ENCODE results near the gene LVRN.

Gene LVRN

DNA sequence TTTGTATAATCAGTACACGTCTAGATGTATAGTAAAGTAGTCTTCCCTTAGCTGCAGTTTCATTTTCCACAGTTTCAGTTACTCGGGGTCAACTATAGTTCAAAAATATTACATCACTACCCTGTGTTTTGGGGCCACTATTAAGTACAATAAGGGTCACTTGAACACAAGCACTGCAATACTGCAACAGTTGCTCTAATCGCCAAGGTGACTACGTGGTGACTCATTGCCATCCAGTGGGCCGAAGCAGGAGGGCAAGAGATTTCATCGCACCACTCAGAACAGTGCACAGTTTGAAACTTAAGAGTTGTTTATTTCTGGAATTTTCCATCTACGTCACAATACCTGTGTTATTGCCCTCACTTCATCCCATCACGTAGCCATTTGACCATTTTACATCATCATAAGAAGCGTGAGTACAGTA is 69.8 kb downstream of the LVRN start, which contains the start of gene ARL14EPL:
TSS of gene ARL14EPL (plus strand) at position 379 of the 424 bp plus-strand sequence. CDS start 18,994 bp downstream, outside the sequence.
- no peaks in the 10 kb centered on the region for H3K36me3 ChIP-seq (ENCODE audit: control insufficient read depth, insufficient read depth, low read length, severe bottlenecking)
- peak; percentile 82 for DNase-seq (ENCODE audit: low read depth)
- peak within 1 kb of the TSS; percentile 20 for H3K9ac ChIP-seq (ENCODE audit: low read length)
- no peaks in the 10 kb centered on the region for H3K27me3 ChIP-seq (replicated peaks; ENCODE audit: control insufficient read depth, insufficient read depth, low read length)
- no peaks in the 10 kb centered on the region for H3K9me3 ChIP-seq (ENCODE audit: control insufficient read depth, low read length)
- peaks cover 10% of the 10 kb centered on the region for H3K4me1 ChIP-seq (ENCODE audit: control insufficient read depth, insufficient read depth, low read length)
- H3K4me3 ChIP-seq (ENCODE audit: low read length), result peak within 1 kb of the TSS; percentile 52

DNA sequence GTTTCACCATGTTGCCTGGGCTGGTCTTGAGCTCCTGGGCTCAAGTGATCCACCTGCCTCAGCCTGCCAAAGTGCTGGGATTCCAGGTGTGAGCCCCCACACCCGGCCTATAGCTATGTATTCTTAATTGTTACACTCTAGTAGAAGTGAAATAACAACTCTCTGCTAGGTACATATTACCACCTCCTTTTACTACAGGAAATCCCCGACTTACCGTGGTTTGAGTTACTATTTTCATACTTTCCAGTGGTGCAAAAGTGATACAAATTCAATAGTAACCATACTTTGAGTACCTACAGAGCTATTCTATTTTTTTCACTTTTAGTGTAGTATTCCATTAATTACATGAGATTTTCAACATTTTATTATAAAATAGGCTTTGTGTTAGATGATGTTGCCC is 70.7 kb downstream of the LVRN start:
- DNase-seq (ENCODE audit: low read depth), result no peak
- Histone ChIP-seq H3K9ac (ENCODE audit: low read length) (no peak overlapping the region), H3K4me3 (ENCODE audit: low read length) (no peak overlapping the region), H3K4me1 (ENCODE audit: control insufficient read depth, insufficient read depth, low read length) (peaks cover 10% of the 10 kb centered on the region), H3K27me3 (replicated peaks; ENCODE audit: control insufficient read depth, insufficient read depth, low read length) (no peaks in the 10 kb centered on the region), H3K9me3 (ENCODE audit: control insufficient read depth, low read length) (no peaks in the 10 kb centered on the region), H3K36me3 (ENCODE audit: control insufficient read depth, insufficient read depth, low read length, severe bottlenecking) (no peaks in the 10 kb centered on the region)

DNA sequence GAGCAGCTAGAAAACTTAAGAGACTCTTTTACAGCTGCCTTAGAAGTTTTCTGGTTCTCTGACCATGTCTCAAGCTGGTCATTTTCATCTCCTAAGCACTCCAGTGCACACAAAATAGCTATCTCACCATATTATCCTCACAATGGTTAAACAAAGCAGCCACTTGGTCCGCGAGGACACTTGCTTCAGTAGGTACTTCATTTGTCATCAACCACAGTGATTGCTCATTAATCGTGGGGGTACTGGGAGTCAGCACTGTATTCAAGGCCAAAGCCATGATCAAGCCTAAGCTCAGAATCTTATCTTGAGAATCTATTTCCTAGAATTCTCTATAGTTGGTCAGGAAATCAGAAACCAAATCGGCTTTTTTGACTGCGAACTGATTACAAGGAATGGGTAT is 72.8 kb downstream of the LVRN start:
- no peaks in the 10 kb centered on the region for H3K9me3 ChIP-seq (ENCODE audit: control insufficient read depth, low read length)
- no peak for DNase-seq (ENCODE audit: low read depth)
- no peak overlapping the region for H3K9ac ChIP-seq (ENCODE audit: low read length)
- no peak overlapping the region for H3K4me3 ChIP-seq (ENCODE audit: low read length)
- no peaks in the 10 kb centered on the region for H3K36me3 ChIP-seq (ENCODE audit: control insufficient read depth, insufficient read depth, low read length, severe bottlenecking)
- peaks cover 10% of the 10 kb centered on the region for H3K4me1 ChIP-seq (ENCODE audit: control insufficient read depth, insufficient read depth, low read length)
- no peaks in the 10 kb centered on the region for H3K27me3 ChIP-seq (replicated peaks; ENCODE audit: control insufficient read depth, insufficient read depth, low read length)

GRCh38 chr5:116037236-116037822 is 75.1 kb downstream of the LVRN start:
- H3K36me3 ChIP-seq (ENCODE audit: control insufficient read depth, insufficient read depth, low read length, severe bottlenecking), result no peaks in the 10 kb centered on the region
- peak; percentile 39 for DNase-seq (ENCODE audit: low read depth)
- no peak overlapping the region for H3K9ac ChIP-seq (ENCODE audit: low read length)
- H3K4me1 ChIP-seq (ENCODE audit: control insufficient read depth, insufficient read depth, low read length), result peaks cover 1% of the 10 kb centered on the region
- H3K9me3 ChIP-seq (ENCODE audit: control insufficient read depth, low read length), result no peaks in the 10 kb centered on the region
- H3K4me3 ChIP-seq (ENCODE audit: low read length), result no peak overlapping the region
- no peaks in the 10 kb centered on the region for H3K27me3 ChIP-seq (replicated peaks; ENCODE audit: control insufficient read depth, insufficient read depth, low read length)

- H3K4me3 ChIP-seq (ENCODE audit: low read length), result no peak overlapping the region
- DNase-seq (ENCODE audit: low read depth), result no peak
Observed at GRCh38 chr5:116038817-116039216, 76.5 kb downstream of the LVRN start.

GRCh38 chr5:116042375-116042774 is 80.1 kb downstream of the LVRN start:
- H3K36me3 ChIP-seq (ENCODE audit: control insufficient read depth, insufficient read depth, low read length, severe bottlenecking), result no peaks in the 10 kb centered on the region
- H3K4me1 ChIP-seq (ENCODE audit: control insufficient read depth, insufficient read depth, low read length), result no peaks in the 10 kb centered on the region
- no peak overlapping the region for H3K4me3 ChIP-seq (ENCODE audit: low read length)
- DNase-seq (ENCODE audit: low read depth), result no peak
- H3K27me3 ChIP-seq (replicated peaks; ENCODE audit: control insufficient read depth, insufficient read depth, low read length), result no peaks in the 10 kb centered on the region
- no peaks in the 10 kb centered on the region for H3K9me3 ChIP-seq (ENCODE audit: control insufficient read depth, low read length)
- H3K9ac ChIP-seq (ENCODE audit: low read length), result no peak overlapping the region

More at GRCh38 chr5:116038817-116039216, 76.5 kb downstream of the LVRN start:
- Histone ChIP-seq H3K36me3 (ENCODE audit: control insufficient read depth, insufficient read depth, low read length, severe bottlenecking) (no peaks in the 10 kb centered on the region), H3K27me3 (replicated peaks; ENCODE audit: control insufficient read depth, insufficient read depth, low read length) (no peaks in the 10 kb centered on the region), H3K4me1 (ENCODE audit: control insufficient read depth, insufficient read depth, low read length) (no peaks in the 10 kb centered on the region), H3K9me3 (ENCODE audit: control insufficient read depth, low read length) (no peaks in the 10 kb centered on the region), H3K9ac (ENCODE audit: low read length) (no peak overlapping the region)

DNA sequence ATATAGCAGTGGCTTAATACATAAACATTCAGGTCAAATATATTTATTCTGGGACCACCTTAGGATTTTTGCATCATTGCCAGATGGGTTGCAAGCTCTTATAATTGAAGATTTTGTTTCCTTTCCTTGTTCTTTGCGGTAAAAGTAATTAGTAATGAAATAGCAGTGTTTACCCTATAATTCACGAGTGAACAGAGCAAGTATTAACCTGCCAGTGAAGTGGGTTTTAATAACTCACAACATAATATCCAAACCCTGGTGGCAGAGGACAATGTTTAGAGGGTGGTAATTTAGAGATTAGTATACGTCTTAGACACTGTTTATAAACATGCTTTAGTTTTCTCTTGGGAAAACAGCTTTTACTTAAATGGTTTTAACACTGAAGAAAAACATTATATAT is 81.8 kb downstream of the LVRN start:
- DNase-seq (ENCODE audit: low read depth), result no peak
- no peaks in the 10 kb centered on the region for H3K4me1 ChIP-seq (ENCODE audit: control insufficient read depth, insufficient read depth, low read length)
- H3K4me3 ChIP-seq (ENCODE audit: low read length), result no peak overlapping the region
- no peak overlapping the region for H3K9ac ChIP-seq (ENCODE audit: low read length)
- no peaks in the 10 kb centered on the region for H3K36me3 ChIP-seq (ENCODE audit: control insufficient read depth, insufficient read depth, low read length, severe bottlenecking)
- H3K27me3 ChIP-seq (replicated peaks; ENCODE audit: control insufficient read depth, insufficient read depth, low read length), result no peaks in the 10 kb centered on the region
- no peaks in the 10 kb centered on the region for H3K9me3 ChIP-seq (ENCODE audit: control insufficient read depth, low read length)

DNA sequence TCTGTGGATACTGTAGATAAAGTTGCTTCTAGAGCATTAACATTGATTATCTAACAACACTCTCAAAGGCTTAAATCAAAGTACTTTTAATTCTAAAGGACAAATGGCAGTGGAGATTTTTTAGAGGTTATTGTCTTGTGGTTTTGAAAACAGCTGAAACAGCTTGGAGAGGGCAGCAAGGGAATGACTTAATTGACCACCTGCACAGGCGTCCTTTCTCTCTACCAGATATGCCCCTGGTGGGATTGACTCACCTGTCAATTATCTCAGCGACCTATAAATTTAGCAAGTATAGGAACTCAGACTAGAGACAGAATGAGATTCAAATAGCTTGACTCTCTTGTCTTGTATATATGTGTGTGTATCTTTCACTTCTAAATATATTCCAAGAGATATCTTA is 83.5 kb downstream of the LVRN start:
- H3K36me3 ChIP-seq (ENCODE audit: control insufficient read depth, insufficient read depth, low read length, severe bottlenecking), result no peaks in the 10 kb centered on the region
- H3K4me3 ChIP-seq (ENCODE audit: low read length), result no peak overlapping the region
- H3K4me1 ChIP-seq (ENCODE audit: control insufficient read depth, insufficient read depth, low read length), result no peaks in the 10 kb centered on the region
- no peak for DNase-seq (ENCODE audit: low read depth)
- H3K27me3 ChIP-seq (replicated peaks; ENCODE audit: control insufficient read depth, insufficient read depth, low read length), result no peaks in the 10 kb centered on the region
- no peaks in the 10 kb centered on the region for H3K9me3 ChIP-seq (ENCODE audit: control insufficient read depth, low read length)
- H3K9ac ChIP-seq (ENCODE audit: low read length), result no peak overlapping the region

DNA sequence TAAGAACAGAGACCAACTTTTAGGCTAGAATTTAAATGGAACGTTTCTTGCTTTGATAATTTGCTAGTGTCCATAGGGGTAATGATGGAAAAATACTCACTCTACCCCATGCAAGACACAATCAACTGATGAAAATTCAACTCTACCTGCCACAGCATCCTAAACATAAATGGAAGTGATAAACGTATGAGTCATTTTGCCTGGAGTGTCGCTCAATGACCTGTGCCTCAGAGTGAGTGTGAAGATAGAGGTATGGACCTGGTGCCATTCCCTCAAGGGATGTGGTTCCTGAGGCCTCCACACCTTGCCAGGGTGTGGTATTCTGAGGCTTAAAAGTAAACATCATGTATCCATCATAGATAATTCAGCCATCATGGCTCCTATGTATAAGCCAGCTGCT is 84.0 kb downstream of the LVRN start:
- Histone ChIP-seq H3K4me3 (ENCODE audit: low read length) (no peak overlapping the region), H3K9ac (ENCODE audit: low read length) (no peak overlapping the region), H3K36me3 (ENCODE audit: control insufficient read depth, insufficient read depth, low read length, severe bottlenecking) (no peaks in the 10 kb centered on the region), H3K27me3 (replicated peaks; ENCODE audit: control insufficient read depth, insufficient read depth, low read length) (no peaks in the 10 kb centered on the region), H3K9me3 (ENCODE audit: control insufficient read depth, low read length) (no peaks in the 10 kb centered on the region), H3K4me1 (ENCODE audit: control insufficient read depth, insufficient read depth, low read length) (no peaks in the 10 kb centered on the region)
- no peak for DNase-seq (ENCODE audit: low read depth)

DNA sequence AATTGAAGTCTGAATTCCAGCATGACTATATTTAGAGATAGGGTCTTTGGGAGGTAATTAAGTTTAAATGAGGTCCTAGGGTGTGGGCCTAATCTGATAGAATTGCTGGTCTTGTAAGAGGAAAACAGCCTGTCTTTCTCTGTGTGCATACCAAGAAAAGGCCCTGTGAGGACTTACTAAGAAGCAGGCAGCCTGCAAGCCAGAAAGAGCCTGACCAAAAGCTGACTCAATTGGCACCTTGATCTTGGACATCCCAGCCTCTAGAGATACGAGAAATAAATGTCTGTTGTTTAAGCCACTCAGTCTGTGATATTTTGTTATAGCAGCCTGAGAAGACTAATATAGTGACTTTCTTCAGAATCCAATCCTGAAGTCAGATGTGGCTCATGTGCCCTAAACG is 84.5 kb downstream of the LVRN start:
- no peak overlapping the region for H3K4me3 ChIP-seq (ENCODE audit: low read length)
- no peaks in the 10 kb centered on the region for H3K4me1 ChIP-seq (ENCODE audit: control insufficient read depth, insufficient read depth, low read length)
- H3K27me3 ChIP-seq (replicated peaks; ENCODE audit: control insufficient read depth, insufficient read depth, low read length), result no peaks in the 10 kb centered on the region
- no peaks in the 10 kb centered on the region for H3K9me3 ChIP-seq (ENCODE audit: control insufficient read depth, low read length)
- peak; percentile 10 for DNase-seq (ENCODE audit: low read depth)
- H3K9ac ChIP-seq (ENCODE audit: low read length), result no peak overlapping the region
- H3K36me3 ChIP-seq (ENCODE audit: control insufficient read depth, insufficient read depth, low read length, severe bottlenecking), result no peaks in the 10 kb centered on the region

DNA sequence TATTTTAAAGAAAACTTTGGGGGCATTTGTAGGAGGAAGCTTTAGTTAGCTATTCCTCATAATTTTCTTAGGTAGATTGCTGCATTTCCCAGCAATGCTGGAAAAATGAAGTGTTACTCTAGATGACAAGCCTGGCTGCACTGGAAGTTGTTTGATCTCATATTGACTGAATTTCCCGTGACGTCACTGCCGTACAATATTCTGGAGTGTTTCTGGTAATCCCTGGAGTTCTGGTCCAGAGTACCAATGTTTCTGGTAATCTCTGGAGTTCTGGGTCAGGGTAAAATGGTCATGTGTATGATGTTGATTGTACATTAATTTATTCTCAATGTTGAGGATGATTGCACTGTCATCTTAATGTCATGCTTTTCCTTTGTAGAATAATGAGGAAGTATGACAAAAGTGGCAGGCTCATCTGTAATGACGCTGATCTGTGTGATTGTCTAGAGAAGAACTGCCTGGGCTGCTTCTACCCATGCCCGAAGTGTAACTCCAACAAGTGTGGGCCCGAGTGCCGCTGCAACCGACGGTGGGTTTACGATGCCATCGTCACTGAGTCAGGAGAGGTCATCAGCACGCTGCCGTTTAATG is 96.2 kb downstream of the LVRN start:
- Histone ChIP-seq H3K9ac (ENCODE audit: low read length) (no peak overlapping the region), H3K4me3 (ENCODE audit: low read length) (no peak overlapping the region), H3K4me1 (ENCODE audit: control insufficient read depth, insufficient read depth, low read length) (no peaks in the 10 kb centered on the region), H3K36me3 (ENCODE audit: control insufficient read depth, insufficient read depth, low read length, severe bottlenecking) (no peaks in the 10 kb centered on the region), H3K27me3 (replicated peaks; ENCODE audit: control insufficient read depth, insufficient read depth, low read length) (no peaks in the 10 kb centered on the region), H3K9me3 (ENCODE audit: control insufficient read depth, low read length) (no peaks in the 10 kb centered on the region)
- no peak for DNase-seq (ENCODE audit: low read depth)

- Histone ChIP-seq H3K36me3 (ENCODE audit: control insufficient read depth, insufficient read depth, low read length, severe bottlenecking) (no peaks in the 10 kb centered on the region), H3K4me3 (ENCODE audit: low read length) (no peak overlapping the region), H3K9me3 (ENCODE audit: control insufficient read depth, low read length) (no peaks in the 10 kb centered on the region), H3K27me3 (replicated peaks; ENCODE audit: control insufficient read depth, insufficient read depth, low read length) (no peaks in the 10 kb centered on the region), H3K9ac (ENCODE audit: low read length) (no peak overlapping the region), H3K4me1 (ENCODE audit: control insufficient read depth, insufficient read depth, low read length) (no peaks in the 10 kb centered on the region)
- DNase-seq (ENCODE audit: low read depth), result no peak
Observed at GRCh38 chr5:116062352-116062751, 100.1 kb downstream of the LVRN start.
